Body of pancreas (tissue), 4 donors: ENCODE measurements around the gene NDFIP1. TPM values are rescaled to one million over a fixed set of nuclear protein-coding genes. Genes with fewer than 3 reads are reported as not detected.

ENCODE experiments used
- ATAC-seq: fragments of 150-250 bp; one replicate; pipeline ENCODE4 v1.9.1; 2016
- DNase-seq, 4 donors: peaks; one replicate each; pipeline ENCODE4 v3.0.0-alpha.2; 2019
- H3K27ac ChIP-seq, 4 donors: fragments of 200-600 bp; sonication (generic); 1 replicate in 3 of 4; 2 replicates in 1 of 4; pipeline versions ENCODE4 v1.5.1 to v1.6.1; 2016 to 2019; ENCODE audit warnings: mild to moderate bottlenecking in 1 of 4, mixed read lengths in 1 of 4, moderate library complexity in 1 of 4
- H3K27me3 ChIP-seq, 2 donors: fragments of 200-600 bp; sonication (generic); one replicate each; pipeline ENCODE4 v1.6.0; 2016; ENCODE audit warnings: mild to moderate bottlenecking in 1 of 2
- H3K36me3 ChIP-seq, 2 donors: fragments of 200-600 bp; sonication (generic); replicated peaks in 1 of 2; 2 replicates each; pipeline ENCODE4 v1.5.1; 2016; ENCODE audit warnings: low read depth in 2 of 2; ENCODE audit not compliant: insufficient read depth in 1 of 2
- H3K4me1 ChIP-seq: fragments of 200-600 bp; sonication (generic); one replicate; pipeline ENCODE4 v1.6.0; 2016
- H3K4me3 ChIP-seq, 2 donors: fragments of 200-600 bp; sonication (generic); 1 replicate in 1 of 2; 2 replicates in 1 of 2; pipeline ENCODE4 v1.5.1; 2016 to 2019
- H3K9me3 ChIP-seq, 3 donors: fragments of 200-600 bp; sonication (generic); 1 replicate in 2 of 3; 2 replicates in 1 of 3; pipeline ENCODE4 v1.5.1; 2016
- CTCF ChIP-seq, 7 experiments: fragments of 450-650 bp in 4 of 7; fragments of 200-600 bp in 3 of 7; sonication (generic) in 3 of 7; IDR thresholded peaks; one replicate each; pipeline ENCODE4 v1.5.1; 2016 to 2019; ENCODE audit warnings: antibody characterized with exemption in 7 of 7
- POLR2A ChIP-seq, 3 donors: fragments of 450-650 bp; IDR thresholded peaks; one replicate each; pipeline ENCODE4 v1.6.1; 2016; ENCODE audit warnings: antibody characterized with exemption in 3 of 3, mild to moderate bottlenecking in 2 of 3
- WGBS, 2 donors: methylation state at CpG; one replicate each; pipeline ENCODE4 v1.1.5; 2017; 5-methylcytosine and 5-hydroxymethylcytosine counted together
- intact Hi-C: fragments of 100-400 bp; cut with DNase I; formaldehyde crosslinking; loops from one replicate; pipeline ENCODE4 v1.15.1; 2023
- total RNA-seq, 2 donors: library from RNA; depleted of rRNA; stranded (reverse); fragments of >200 nt; gene quantifications; one replicate each; pipeline ENCODE4 v1.1.0, GENCODE V29; 2016

Gene NDFIP1
- 10 to 100 TPM; 39.7 to 58.3 TPM for total RNA-seq

GRCh38 chr5:142108432-142109330, at the start of gene NDFIP1:
NDFIP1 (plus strand) TSS chr5:142108779; CDS start chr5:142108975, 196 bp downstream.
- 2 to 10% methylated on average over 20 to 100 of the region's 103 CpGs for whole genome bisulfite sequencing, 2 donors
- peak; percentile 85 to 89 (median 86) for DNase-seq
- no peaks in the 10 kb centered on the region for H3K9me3 ChIP-seq

GRCh38 chr5:142059304-142059940, 49.2 kb upstream of the NDFIP1 start:
- H3K27ac ChIP-seq = no peak overlapping the region
- no peaks in the 10 kb centered on the region for H3K36me3 ChIP-seq
- no peak overlapping the region for H3K4me3 ChIP-seq
- peak; percentile 68 for ATAC-seq
- WGBS, 2 donors = 44 to 76% methylated on average over 1 of the region's 1 CpG
- DNase-seq = peak; percentile 57 to 81 (median 66)
- peaks cover 33% of the 10 kb centered on the region for H3K4me1 ChIP-seq
- no peaks in the 10 kb centered on the region for H3K9me3 ChIP-seq
- intact Hi-C loops = no loop called here
- TF ChIP-seq CTCF (IDR thresholded peaks at IDR 0.05) = peak in 6 of 7 experiments; percentile 13 to 50 (median 39)
- no peak for TF ChIP-seq POLR2A (IDR thresholded peaks at IDR 0.05)
- H3K27me3 ChIP-seq = no peaks in the 10 kb centered on the region

More at GRCh38 chr5:142108432-142109330, at the start of gene NDFIP1:
- peak within 1 kb of the TSS; percentile 47 to 65 for H3K4me3 ChIP-seq
- TF ChIP-seq CTCF (IDR thresholded peaks at IDR 0.05) (peak in 3 of 7 experiments; percentile 27 to 49 (median 31)), POLR2A (IDR thresholded peaks at IDR 0.05) (peak; percentile 85 to 96 (median 92))
- no peaks in the 10 kb centered on the region for H3K36me3 ChIP-seq
- H3K4me1 ChIP-seq = peaks cover 30% of the 10 kb centered on the region
- peak within 1 kb of the TSS; percentile 97 to 100 (median 98) for H3K27ac ChIP-seq
- ATAC-seq = peak; percentile 98
- H3K27me3 ChIP-seq = no peaks in the 10 kb centered on the region
- intact Hi-C loops = no loop called here

- ATAC-seq (no peak), DNase-seq (no peak)
- intact Hi-C loops = no loop called here
- Histone ChIP-seq H3K9me3 (no peaks in the 10 kb centered on the region), H3K4me1 (peaks cover 20% of the 10 kb centered on the region), H3K27ac (peak overlapping the region in 3 of 4 donors; percentile 30 to 64 (median 36)), H3K4me3 (no peak overlapping the region), H3K36me3 (no peaks in the 10 kb centered on the region), H3K27me3 (no peaks in the 10 kb centered on the region)
- WGBS, 2 donors = 54 to 59% methylated on average over 4 of the region's 4 CpGs
- no peak for TF ChIP-seq CTCF (IDR thresholded peaks at IDR 0.05)
- TF ChIP-seq POLR2A (IDR thresholded peaks at IDR 0.05) = no peak
Observed at GRCh38 chr5:142063376-142063775, 45.2 kb upstream of the NDFIP1 start.

- Histone ChIP-seq H3K4me3 (no peak overlapping the region), H3K4me1 (peaks cover 17% of the 10 kb centered on the region), H3K27me3 (no peaks in the 10 kb centered on the region), H3K9me3 (no peaks in the 10 kb centered on the region), H3K27ac (peak overlapping the region in 3 of 4 donors; percentile 30 to 64 (median 36)), H3K36me3 (no peaks in the 10 kb centered on the region)
- intact Hi-C loops = no loop called here
- peak; percentile 56 to 71 (median 62) for DNase-seq
- WGBS, 2 donors = 35 to 47% methylated on average over 8 to 10 of the region's 10 CpGs
- ATAC-seq = peak; percentile 81
- TF ChIP-seq POLR2A (IDR thresholded peaks at IDR 0.05) = no peak
- TF ChIP-seq CTCF (IDR thresholded peaks at IDR 0.05) = no peak
Observed at GRCh38 chr5:142063878-142064331, 44.7 kb upstream of the NDFIP1 start.
